Glomerular visceral epithelial cell (primary cell): ENCODE data around the gene ABHD8.

Experiments
- DNase-seq: peaks from one replicate; pipeline ENCODE4 v3.0.0-alpha.2; 2016; ENCODE audit errors: extremely low spot score

The ABHD8 gene

GRCh38 chr19:17242431-17243208, 60.6 kb downstream of the ABHD8 start:
- no peak for DNase-seq
